HL-60/S4 treated with retinoic acid at 250 ng/mL for 4 days and 3 days (cell line): Measurements from ENCODE around the gene NEBL.

Experiments used
- in situ Hi-C: fragments of 300-500 bp; cut with MboI; formaldehyde crosslinking; loops from 2 replicates; pipeline ENCODE4 v1.7.0; 2022; ENCODE audit warnings: low sequenced_read_pairs

The NEBL gene

DNA sequence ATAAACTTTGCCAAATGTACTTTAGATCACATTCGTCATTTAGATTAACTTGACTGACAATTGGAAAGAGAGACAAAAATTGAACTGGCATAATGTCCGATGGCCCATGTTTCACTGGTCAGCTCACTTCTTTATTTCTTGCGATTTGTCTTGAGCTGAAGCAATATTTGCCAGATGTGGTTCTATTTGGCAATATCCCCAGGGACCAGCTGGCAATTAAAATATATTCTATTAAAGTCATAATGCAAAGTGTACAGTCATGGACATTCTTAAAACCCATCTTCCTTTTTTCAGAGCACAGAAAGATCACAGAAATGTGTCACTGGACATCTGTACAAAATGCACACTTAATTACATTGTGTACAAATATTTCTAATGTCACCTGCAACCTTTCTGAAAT lies 26.3 kb downstream of the NEBL start:
- in situ Hi-C loops, result loop anchor here (25.0 kb wide), 1 partner anchor 391 kb away; no protein-coding TSS in a partner anchor

DNA sequence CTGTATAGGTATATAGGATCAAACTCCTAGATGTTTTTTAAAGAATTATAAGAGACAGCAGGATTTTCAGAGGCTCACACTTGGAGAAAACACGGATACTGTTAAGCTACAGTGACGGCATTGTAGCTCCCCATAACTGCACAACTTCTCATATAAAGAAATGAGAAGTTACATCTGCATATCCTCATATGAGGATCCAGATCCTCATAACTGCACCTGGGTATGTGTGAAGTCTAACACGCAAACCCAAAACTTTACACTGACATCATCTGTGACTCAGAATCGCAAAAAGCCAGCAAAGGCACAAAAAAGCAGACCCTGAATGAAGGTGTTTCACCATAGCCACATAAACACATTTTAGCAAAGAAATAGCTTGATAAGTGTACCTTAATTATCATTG lies 34.1 kb downstream of the NEBL start:
- in situ Hi-C loops, result loop anchor here (25.0 kb wide), 1 partner anchor 399 kb away; no protein-coding TSS in a partner anchor

DNA sequence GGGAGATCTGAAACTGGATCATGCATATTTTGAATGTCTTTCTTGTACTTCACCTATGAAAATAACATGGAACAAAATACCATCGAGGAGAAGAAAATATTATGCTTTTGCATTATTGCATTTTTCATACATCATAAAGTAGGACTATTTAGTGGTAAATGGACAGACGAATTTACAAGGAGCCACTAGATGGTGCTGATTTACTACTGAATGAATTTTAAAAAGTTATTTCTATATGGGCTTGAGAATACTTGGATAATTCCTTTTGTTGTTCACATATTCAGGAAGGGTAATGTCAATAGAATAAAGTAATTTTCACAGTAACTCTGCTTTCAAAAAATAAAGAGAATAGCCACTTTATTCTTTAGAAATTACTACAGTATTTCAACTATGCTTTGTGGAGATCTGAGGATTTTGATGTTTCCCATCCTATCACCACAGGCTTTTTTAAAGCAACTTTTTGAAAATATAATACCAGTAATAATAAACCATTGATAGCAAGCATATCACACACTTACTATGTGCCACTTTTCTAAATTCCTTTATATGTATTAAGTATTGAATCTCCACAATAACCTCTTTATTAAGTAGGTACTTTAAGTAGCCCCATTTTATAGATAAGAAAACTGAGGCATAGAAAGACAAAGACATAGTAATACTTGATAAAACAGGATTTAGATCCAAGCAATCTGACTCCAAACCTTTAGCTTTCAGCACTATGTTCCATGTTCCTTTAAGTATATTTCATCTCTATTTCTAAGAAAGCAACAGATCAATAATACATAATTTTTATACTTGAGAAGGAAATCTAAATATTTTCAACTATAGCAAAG lies 38.6 kb downstream of the NEBL start:
- in situ Hi-C loops, result loop anchor here (25.0 kb wide), 1 partner anchor 404 kb away; no protein-coding TSS in a partner anchor

DNA sequence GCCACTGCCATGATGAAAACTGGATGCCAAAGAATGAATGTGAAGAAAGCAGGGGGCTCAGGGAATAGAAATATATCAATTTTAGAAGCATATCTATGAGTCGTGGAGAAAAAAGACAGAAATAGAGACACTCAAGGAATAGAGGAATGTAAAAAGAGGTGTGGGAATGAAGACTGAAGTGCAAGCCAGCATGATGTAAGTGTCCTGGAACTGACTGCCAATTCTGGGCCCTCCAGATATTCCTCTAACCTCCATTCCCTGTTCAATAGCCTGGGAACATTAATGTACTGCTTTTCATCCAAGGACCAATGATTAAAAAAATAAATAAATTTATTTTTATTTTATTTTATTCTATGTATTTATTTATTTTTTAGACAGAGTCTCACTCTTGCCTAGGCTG lies 40.6 kb downstream of the NEBL start:
- in situ Hi-C loops, result loop anchor here (25.0 kb wide), 1 partner anchor 406 kb away; no protein-coding TSS in a partner anchor

DNA sequence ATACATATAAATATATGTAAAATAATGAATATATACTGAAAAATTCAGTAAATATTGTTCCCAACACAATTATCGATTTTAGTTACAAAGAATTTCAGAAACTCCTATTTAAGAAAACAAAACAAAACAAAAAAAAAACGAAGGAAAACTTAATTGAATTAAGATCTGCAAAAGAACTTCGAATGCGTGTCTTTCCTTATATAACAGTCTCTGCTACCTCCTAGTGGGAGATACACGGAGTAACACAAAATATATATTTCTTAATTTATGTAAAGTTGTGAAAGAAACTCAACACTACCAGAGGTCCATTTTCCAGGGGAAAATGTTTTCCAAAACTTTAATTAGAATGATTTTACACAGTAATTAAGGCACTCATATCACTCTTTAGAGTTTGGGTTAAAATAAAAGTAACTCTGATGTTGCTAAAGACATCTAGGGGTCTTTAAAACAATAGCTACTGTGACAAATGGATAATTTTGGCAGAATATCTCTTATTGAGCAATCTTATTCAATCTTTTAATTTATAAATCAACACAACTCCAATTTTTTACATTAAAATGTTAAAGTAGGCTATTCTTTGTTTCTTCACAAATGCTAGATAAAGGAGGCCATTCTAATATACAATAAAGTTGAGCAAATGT lies 41.6 kb downstream of the NEBL start:
- in situ Hi-C loops, result loop anchor here (25.0 kb wide), 1 partner anchor 407 kb away; no protein-coding TSS in a partner anchor

DNA sequence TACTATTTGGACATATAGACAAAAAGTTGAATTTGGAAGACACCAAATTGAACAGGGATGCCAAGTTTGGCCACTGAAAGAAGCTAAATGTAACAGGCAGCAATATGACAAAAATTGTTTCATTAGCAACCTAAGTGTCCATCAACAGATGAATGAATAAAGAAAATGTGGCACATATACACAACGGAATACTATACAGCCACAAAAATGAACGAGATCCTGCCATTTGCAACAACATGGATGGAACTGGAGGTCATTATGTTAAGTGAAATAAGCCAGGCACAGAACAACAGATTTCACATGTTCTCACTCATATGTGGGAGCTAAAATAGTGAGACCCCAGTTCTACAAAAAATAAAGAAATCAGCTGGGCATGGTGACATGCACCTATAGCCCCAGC lies 43.8 kb downstream of the NEBL start:
- in situ Hi-C loops, result loop anchor here (25.0 kb wide), 1 partner anchor 409 kb away; no protein-coding TSS in a partner anchor

DNA sequence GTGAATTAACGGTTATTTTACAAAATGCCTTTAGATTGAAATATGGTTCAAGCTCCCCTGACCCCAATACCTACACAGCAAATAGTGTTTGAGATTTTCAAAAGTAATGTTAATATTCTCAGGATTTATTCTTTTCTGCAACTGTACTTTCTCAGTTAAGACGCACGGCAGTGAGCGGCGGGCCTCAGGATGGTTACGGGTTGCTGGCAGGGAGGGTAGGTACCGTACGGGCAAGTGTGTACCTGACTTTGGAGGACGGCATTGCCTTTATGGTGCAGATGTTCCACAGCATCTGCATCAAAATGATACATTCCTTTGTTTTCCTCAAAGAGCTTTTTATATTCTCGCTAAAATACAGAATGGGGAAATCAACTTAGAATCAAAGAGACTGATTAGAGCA lies 44.8 kb downstream of the NEBL start:
- in situ Hi-C loops, result loop anchor here (25.0 kb wide), 1 partner anchor 410 kb away; no protein-coding TSS in a partner anchor

DNA sequence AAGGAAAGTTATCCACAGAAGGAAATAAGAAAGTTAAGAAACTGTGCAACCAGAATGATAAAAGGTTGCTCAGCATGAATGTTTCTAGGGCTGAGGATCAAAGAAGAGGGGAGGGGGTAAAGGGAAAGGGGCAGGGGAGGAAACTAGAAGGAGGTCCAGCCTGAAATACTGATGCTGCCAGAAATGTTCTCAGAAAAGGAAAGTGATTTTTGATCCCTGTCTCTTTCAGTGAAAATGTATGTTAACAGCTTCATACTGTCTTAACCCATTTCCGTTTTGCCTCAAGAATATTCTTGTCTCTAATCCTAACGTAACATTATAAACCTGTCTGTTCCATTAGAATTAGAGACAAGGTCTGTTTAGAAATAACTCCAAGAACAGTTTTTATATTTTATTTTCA lies 49.6 kb downstream of the NEBL start:
- in situ Hi-C loops, result no loop called here

DNA sequence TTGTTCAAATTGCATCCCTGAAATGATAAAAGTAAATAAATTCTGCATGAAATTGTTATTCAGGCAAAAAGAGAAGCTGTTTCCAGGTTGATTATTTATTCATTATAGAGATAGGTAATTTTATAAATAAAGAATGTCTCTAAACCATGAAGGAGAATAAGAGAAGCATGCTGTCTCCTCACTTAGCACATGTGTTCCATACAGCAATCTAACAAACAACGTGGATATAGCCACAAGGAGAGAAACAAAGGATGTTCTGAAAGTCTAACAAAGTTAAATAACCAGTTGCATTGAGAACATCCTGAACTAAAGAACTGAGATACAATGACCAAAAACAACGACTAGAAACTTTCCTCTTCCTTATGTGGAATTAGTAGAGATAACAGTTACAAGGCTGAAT lies 50.8 kb downstream of the NEBL start:
- in situ Hi-C loops, result no loop called here

DNA sequence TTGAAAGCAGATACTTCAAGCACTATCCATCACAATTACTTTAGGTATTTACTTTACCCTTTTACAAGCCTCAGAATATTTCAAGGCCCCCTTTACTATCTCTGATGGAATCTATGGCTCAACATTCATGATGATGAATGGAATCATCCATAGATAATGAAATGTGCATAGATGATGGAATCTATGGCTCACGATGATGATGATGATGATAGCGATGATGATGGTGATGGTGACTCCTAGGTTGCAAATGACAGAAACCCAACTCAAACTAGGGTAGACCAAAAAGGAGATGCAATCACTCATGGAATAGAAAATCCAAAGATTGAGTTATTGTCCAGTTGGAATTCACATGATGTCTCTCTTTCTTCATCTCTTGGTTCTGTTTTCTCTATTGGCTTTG lies 55.7 kb downstream of the NEBL start:
- in situ Hi-C loops, result no loop called here

DNA sequence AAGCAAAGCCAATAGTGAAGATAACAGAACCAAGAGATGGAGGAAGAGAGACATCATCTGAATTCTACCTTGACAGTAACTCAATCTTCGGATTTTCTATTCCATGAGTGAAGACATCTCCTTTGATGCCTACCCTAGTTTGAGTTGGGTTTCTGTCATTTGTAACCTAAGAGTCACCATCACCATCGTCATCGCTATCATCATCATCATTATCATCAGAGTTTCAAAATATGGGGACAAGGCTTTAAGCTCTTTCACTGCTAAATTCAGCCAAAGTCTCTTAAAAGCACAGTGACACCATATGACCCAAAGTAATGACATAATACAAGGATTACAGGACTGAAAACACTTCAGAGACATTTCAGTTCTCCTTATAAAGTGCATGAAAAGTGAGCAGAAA lies 57.2 kb downstream of the NEBL start:
- in situ Hi-C loops, result no loop called here

DNA sequence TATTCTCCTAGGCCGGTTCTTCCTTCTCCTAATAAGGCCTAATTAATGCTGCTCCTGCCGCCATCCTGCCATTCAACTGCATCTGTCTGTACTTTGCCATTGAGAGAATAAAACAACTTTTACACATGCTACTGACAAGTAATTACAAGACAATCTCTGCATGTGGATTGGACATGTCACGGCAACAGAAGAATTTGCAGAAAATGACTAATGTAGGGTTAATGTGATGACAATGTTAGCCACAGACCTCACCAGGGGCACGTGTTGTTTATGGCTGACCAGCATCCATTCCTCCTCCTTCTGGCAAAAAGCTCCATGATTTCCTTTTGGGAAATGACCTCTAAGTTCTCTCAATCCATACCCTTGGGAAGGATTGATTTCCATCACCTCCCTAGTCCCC lies 58.0 kb downstream of the NEBL start:
- in situ Hi-C loops, result no loop called here

DNA sequence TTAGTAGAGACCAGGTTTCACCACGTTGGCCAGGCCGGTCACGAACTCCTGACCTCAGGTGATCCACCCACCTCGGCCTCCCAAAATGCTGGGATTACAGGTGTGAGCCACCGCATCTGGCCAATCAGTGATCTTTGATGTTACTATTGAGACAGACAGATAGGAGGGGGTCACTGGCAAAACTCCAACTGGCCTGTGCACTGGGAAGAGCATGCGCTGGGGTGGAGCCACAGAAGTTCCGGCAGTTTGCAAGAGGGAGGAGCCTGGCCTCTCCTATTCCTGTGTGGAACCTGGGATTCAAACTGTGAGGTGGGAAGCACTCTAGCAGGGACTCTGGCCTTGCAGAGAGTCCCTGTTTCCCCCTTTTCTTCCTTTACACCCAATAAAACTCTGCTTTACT lies 60.7 kb downstream of the NEBL start:
- in situ Hi-C loops, result no loop called here

DNA sequence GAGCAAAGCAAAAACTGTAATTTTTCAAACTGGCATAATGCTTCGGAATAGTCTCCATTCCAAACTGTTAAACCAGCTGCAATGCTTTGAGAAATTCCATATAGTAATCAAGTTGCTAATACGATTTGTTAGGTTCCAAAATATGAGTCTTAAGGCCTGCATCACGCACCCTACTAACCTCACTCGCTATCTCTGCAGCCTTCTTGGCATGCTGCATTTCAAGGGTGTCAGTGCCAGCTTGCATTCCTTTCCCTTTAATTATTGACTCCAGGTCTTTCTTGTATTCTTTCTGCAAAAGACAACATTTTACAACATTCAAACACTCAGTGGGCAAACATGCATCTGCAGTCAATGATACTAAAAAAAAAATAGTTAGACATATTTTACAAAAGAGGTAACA lies 61.8 kb downstream of the NEBL start:
- in situ Hi-C loops, result no loop called here

DNA sequence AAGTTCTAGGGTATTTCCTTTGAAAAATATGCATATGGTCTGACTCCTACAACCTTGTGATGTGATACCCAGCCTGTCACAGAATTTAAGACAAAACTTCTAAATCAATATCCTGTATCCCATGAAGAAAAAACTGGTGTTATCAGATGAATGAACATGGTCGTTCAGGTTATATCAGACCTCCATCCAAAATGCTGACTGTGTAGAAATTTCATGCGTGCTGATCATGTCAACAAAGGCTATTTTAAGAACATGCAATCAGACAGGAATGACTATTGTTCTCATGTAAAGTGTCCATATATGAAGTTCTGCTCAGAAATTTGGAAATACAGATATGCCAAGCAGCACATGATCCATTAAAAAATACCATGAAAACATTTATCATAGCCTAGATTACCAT lies 62.3 kb downstream of the NEBL start:
- in situ Hi-C loops, result no loop called here

DNA sequence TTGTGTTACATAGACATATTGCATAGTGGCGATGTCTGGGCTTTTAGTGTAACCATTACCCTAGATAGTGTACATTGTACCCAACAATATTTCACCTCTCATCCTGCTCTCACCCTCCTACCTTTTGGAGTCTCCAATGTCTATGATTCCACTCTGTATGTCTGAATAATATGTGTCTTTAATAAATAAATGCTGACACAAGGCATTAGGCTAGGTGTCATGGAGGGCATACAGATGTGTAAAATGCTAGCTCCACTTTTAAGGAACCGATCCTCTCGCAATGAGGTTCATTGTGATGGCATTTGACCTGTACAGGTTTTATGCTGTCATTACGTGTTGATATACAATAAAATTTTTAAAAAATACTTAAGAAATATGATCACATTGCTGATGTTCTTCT lies 74.3 kb downstream of the NEBL start:
- in situ Hi-C loops, result no loop called here

DNA sequence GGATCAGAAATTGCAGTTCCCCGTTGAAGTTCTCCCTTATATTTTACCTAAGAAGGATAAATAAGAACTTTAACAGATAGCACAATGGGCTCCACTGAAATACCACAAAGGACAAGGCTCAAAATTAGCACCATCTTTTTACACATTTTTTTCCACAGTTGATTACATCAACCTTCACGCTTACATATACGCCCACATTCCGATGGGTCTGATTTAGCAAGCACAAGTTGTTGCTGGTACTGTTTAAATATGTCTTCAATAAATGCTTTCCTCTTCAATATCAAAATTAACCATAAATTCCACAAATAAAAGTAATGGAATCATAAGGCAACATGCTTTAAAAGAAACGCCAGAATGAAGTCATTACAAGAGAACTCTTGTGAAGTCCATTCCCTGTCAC lies 79.5 kb downstream of the NEBL start:
- in situ Hi-C loops, result no loop called here

DNA sequence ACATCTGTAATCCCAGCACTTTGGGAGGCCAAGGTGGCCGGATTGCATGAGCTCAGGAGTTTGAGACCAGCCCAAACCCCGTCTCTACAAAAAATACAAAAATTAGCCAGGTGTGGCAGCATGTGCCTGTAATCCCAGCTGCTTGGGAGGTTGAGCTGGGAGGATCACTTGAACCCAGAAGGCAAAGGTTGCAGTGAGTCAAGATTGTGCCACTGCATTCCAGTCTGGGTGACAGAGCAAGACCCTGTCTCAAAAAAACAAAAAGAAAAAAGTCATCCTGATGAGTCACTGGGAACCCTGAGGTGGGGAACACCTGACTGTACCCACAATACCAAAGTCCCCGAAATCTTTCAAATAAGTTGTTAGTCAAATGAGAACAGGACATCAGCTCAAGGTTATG lies 80.0 kb downstream of the NEBL start:
- in situ Hi-C loops, result no loop called here

DNA sequence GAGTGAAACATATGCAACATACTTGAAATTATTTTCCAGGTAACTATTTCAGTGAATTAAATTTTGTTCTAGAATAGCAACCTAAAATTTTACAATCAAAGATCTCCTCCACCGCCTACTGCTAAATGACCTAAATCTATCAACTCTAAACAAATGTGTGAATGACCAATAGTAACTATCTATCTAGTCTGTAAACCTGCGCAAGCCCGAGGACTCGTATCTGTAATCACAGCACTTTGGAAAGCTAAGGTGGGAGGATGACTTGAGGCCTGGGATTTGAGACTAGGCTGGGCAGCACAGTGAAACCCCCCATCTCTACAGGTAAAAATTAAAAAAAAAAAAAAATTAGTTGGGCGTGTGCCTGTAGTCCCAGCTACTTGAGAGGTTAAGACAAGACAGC lies 83.0 kb downstream of the NEBL start:
- in situ Hi-C loops, result no loop called here

DNA sequence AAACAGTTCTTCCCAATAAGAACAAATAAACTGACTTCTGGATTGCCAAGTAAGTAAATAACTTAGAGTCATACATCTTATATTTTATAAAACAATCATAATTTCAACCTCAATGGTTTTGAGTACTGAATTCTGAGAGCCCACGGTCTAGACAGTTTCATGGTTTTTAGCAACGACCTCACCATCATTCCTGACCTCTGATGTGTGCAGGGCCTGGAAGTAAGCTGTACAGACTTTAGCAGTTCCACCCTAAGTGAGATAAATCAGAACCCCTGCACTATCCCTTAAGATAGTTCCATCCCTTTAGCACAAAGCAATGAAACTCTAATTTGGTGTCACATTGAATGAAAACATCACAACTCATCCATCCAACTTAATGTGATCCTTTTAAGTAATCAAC lies 86.0 kb downstream of the NEBL start:
- in situ Hi-C loops, result no loop called here

DNA sequence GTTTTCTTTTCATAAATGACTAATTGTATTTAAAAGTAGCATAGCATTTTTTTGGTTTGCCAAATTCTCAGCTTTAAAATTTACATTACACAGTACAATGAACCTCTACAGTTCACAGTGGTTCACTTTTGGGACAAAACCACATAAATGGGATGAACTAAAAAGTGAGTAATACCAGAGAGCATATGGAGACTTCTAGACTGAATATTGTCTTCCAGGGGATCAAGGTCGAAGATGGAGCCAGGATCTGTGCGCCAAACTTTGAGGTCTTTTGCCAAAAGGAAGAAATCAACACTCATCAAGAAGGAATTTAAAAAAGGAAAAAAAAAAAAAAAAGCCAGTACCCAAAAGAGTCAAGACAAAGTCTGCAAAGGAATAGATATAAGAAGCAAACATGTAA lies 87.5 kb downstream of the NEBL start:
- in situ Hi-C loops, result no loop called here

DNA sequence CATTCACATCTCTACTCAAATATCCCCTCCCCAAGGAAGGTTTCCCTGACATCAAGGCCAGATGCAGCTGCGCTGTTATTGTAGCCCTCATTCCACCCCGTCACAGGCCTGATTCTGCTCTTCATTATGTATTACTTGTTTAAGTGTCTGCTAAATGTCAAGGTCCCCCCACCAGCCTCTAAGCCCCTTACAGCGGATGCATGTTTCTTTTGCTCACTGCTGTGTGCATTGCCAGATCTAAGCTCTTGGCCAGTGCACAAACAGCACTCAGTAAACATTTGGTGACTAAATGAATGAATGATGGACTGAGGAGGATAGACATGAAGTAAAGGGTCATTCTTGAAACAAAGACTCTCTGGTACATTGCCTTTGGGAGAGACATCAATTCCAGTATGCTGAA lies 90.6 kb downstream of the NEBL start:
- in situ Hi-C loops, result no loop called here
